GM12878 (cell line): Measurements from ENCODE around the gene IGIP. TPM values are rescaled to one million over a fixed set of nuclear protein-coding genes. Genes with fewer than 3 reads are reported as not detected.

Source experiments
- ATAC-seq: fragments of 200-7000 bp; cut with Tn5 transposase; 3 replicates; pipeline ENCODE4 v1.9.1; 2020; ENCODE audit warnings: mild to moderate bottlenecking, moderate library complexity
- BruUV-seq: library from RNA; stranded (reverse); fragments of 400-500 nt; replicated peaks from 2 replicates; lab custom pipeline; 2021; lab: Mats Ljungman, UMichigan
- CTCF ChIA-PET: fragments of 300-600 bp; sonication (Branson Sonifier 250); formaldehyde crosslinking; extraction: SDS; loops from one replicate; lab custom pipeline; 2021; ENCODE audit warnings: inconsistent platforms; lab: Yijun Ruan, JAX
- POLR2A ChIA-PET: fragments of 350-600 bp; formaldehyde crosslinking; extraction: SDS; loops from one replicate; lab custom pipeline; 2021; ENCODE audit warnings: inconsistent platforms; lab: Charles Lee
- RAD21 ChIA-PET: fragments of 300-600 bp; sonication (Branson Sonifier 250); formaldehyde crosslinking; loops from one replicate; lab custom pipeline; 2023; ENCODE audit warnings: antibody characterized with exemption; ENCODE audit not compliant: unreplicated experiment; lab: Charles Lee
- SMC1A ChIA-PET: fragments of 300-600 bp; sonication (Branson Sonifier 250); formaldehyde crosslinking; loops from one replicate; lab custom pipeline; 2023; ENCODE audit not compliant: unreplicated experiment, uncharacterized antibody; lab: Charles Lee
- DNase-seq: peaks from one replicate; pipeline ENCODE4 v3.0.0-alpha.2; 2011; ENCODE audit warnings: low read depth, low spot score
- FAIRE-seq: peaks from 3 replicates; lab custom pipeline; 2011; peaks lifted over from hg19 to GRCh38; lab: Jason Lieb, UNC
- H2AFZ ChIP-seq: 2 replicates; pipeline ENCODE4 v1.6.0; 2011; ENCODE audit warnings: low read depth, low read length, control low read depth; ENCODE audit not compliant: control insufficient read depth
- H3K27ac ChIP-seq: 2 replicates; pipeline ENCODE4 v1.5.1; 2011; ENCODE audit warnings: control low read depth; ENCODE audit not compliant: control insufficient read depth, insufficient read depth
- H3K27me3 ChIP-seq, 2 experiments: replicated peaks in 1 of 2; 2 replicates each; pipeline versions ENCODE4 v1.6.0 to v1.6.1; 2011; ENCODE audit warnings: low read length in 1 of 2; ENCODE audit not compliant: control insufficient read depth in 2 of 2, insufficient read depth in 2 of 2
- H3K36me3 ChIP-seq, 2 experiments: 2 replicates each; pipeline ENCODE4 v1.5.1; 2011; ENCODE audit warnings: low read length in 1 of 2; ENCODE audit not compliant: control insufficient read depth in 2 of 2, insufficient read depth in 2 of 2
- H3K4me1 ChIP-seq: 2 replicates; pipeline ENCODE4 v1.6.1; 2011; ENCODE audit warnings: mild to moderate bottlenecking, low read length, moderate library complexity, mixed read lengths; ENCODE audit not compliant: control insufficient read depth, insufficient read depth
- H3K4me2 ChIP-seq: 2 replicates; pipeline ENCODE4 v1.6.0; 2011; ENCODE audit warnings: control low read depth; ENCODE audit not compliant: control insufficient read depth, insufficient read depth
- H3K4me3 ChIP-seq: fragments of 200-600 bp; sonication (generic); 2 replicates; pipeline ENCODE4 v1.5.1; 2016
- H3K79me2 ChIP-seq: 2 replicates; pipeline ENCODE4 v1.6.0; 2011; ENCODE audit warnings: low read length; ENCODE audit not compliant: control insufficient read depth, insufficient read depth
- H3K9ac ChIP-seq: 2 replicates; pipeline ENCODE4 v1.8.0; 2011; ENCODE audit warnings: low read length, control low read depth, mixed read lengths; ENCODE audit not compliant: control insufficient read depth, insufficient read depth
- H3K9me3 ChIP-seq: replicated peaks from 3 replicates; pipeline ENCODE4 v1.5.1; 2011; ENCODE audit warnings: mild to moderate bottlenecking, low read length; ENCODE audit not compliant: control insufficient read depth, insufficient read depth
- H4K20me1 ChIP-seq: 2 replicates; pipeline ENCODE4 v1.6.0; 2011; ENCODE audit not compliant: control insufficient read depth, insufficient read depth
- ASH2L ChIP-seq: fragments of 300-600, 200-600 bp; sonication (generic); IDR thresholded peaks from 2 replicates; pipeline ENCODE4 v1.6.1; 2017; ENCODE audit warnings: low read depth, mild to moderate bottlenecking, borderline replicate concordance
- ATF7 ChIP-seq: fragments of 450-650 bp; IDR thresholded peaks from 2 replicates; pipeline ENCODE4 v1.6.1; 2016; ENCODE audit warnings: low read depth, mild to moderate bottlenecking
- BRCA1 ChIP-seq: IDR thresholded peaks from 2 replicates; pipeline ENCODE4 v1.6.1; 2011; ENCODE audit warnings: low read depth, low read length, improper control_type of control experiment
- FOXK2 ChIP-seq: fragments of 450-650 bp; IDR thresholded peaks from 2 replicates; pipeline ENCODE4 v1.6.1; 2017; ENCODE audit warnings: mild to moderate bottlenecking, moderate library complexity
- HDAC6 ChIP-seq: fragments of 200-600 bp; sonication (generic); IDR thresholded peaks from one replicate; pipeline ENCODE4 v1.8.0; 2017; ENCODE audit warnings: antibody characterized with exemption; ENCODE audit not compliant: unreplicated experiment
- HDGF ChIP-seq: fragments of 450-650 bp; IDR thresholded peaks from 2 replicates; pipeline ENCODE4 v1.6.1; 2016; ENCODE audit warnings: antibody characterized with exemption
- KDM1A ChIP-seq: fragments of 200-600 bp; sonication (generic); IDR thresholded peaks from 2 replicates; pipeline ENCODE4 v1.6.1; 2016; ENCODE audit warnings: borderline replicate concordance
- NR2C1 ChIP-seq: fragments of 450-650 bp; IDR thresholded peaks from 2 replicates; pipeline ENCODE4 v1.6.1; 2017; ENCODE audit warnings: antibody characterized with exemption, mild to moderate bottlenecking, moderate library complexity
- POLR2AphosphoS2 ChIP-seq: IDR thresholded peaks from 2 replicates; pipeline ENCODE4 v1.6.1; 2011; ENCODE audit warnings: low read depth, mild to moderate bottlenecking, low read length, improper control_type of control experiment, moderate library complexity
- POU2F2 ChIP-seq: IDR thresholded peaks from 3 replicates; pipeline ENCODE4 v1.6.1; 2011; ENCODE audit warnings: low read depth, mild to moderate bottlenecking, low read length, borderline replicate concordance
- RB1 ChIP-seq: fragments of 450-650 bp; formaldehyde crosslinking; IDR thresholded peaks from 2 replicates; pipeline ENCODE4 v1.6.1; 2017; ENCODE audit warnings: mild to moderate bottlenecking, borderline replicate concordance
- RCOR1 ChIP-seq: conservative IDR thresholded peaks from 2 replicates; pipeline ENCODE4 v1.6.1; 2012; ENCODE audit warnings: low read depth, low read length, improper control_type of control experiment
- RELA ChIP-seq: fragments of 450-650 bp; IDR thresholded peaks from 2 replicates; pipeline ENCODE4 v1.8.0; 2014; ENCODE audit warnings: borderline replicate concordance; ENCODE audit not compliant: partially characterized antibody
- SPI1 ChIP-seq: IDR thresholded peaks from 2 replicates; pipeline ENCODE4 v1.6.1; 2011; ENCODE audit warnings: low read depth, mild to moderate bottlenecking, low read length, moderate library complexity, borderline replicate concordance; ENCODE audit not compliant: insufficient read depth
- WGBS: methylation state at CpG from one replicate; pipeline ENCODE4 v1.1.6; 2016; ENCODE audit warnings: low lambda C conversion rate; ENCODE audit not compliant: insufficient replicate concordance, insufficient coverage; ENCODE audit errors: missing lambda C conversion rate; 5-methylcytosine and 5-hydroxymethylcytosine counted together
- in situ Hi-C: fragments of 300-500 bp; cut with MboI; formaldehyde crosslinking; loops from 9 replicates; pipeline ENCODE4 v1.14.3; 2018; ENCODE audit warnings: mixed read lengths
- intact Hi-C: fragments of 100-400 bp; cut with micrococcal nuclease; formaldehyde crosslinking; loops from one replicate; pipeline ENCODE4 v1.14.2; 2022; ENCODE audit not compliant: unreplicated experiment
- polyA plus RNA-seq, 11 experiments: library from polyadenylated mRNA; depleted of rRNA in 4 of 11; unstranded in 6 of 11; stranded (reverse) in 5 of 11; fragments of >200 nt; fragmentation: Nextera tagmentation in 4 of 11; fragmentation: Illumina TruSeq in 1 of 11; extraction: Ambion mirVana in 4 of 11; extraction: Trizol in 1 of 11; gene quantifications; 1 replicate in 1 of 11; 2 replicates in 10 of 11; pipeline versions ENCODE4 v1.2.1 to v1.2.3, GENCODE V29; 2011 to 2016; ENCODE audit warnings: inconsistent platforms in 2 of 11, missing spikeins in 2 of 11, low read depth in 1 of 11
- total RNA-seq, 4 experiments: library from RNA; depleted of rRNA in 3 of 4; stranded (reverse); fragments of >200 nt in 3 of 4; fragmentation: Illumina TruSeq in 1 of 4; extraction: Trizol in 1 of 4; gene quantifications; 2 replicates each; pipeline versions ENCODE4 v1.2.1 to v1.2.3, GENCODE V29; 2013 to 2021
- TF ChIP-seq, protein P1 (sequence below): IDR thresholded peaks from 2 replicates; pipeline ENCODE4 v1.6.1; 2012; ENCODE audit warnings: low read depth, low read length, improper control_type of control experiment
- TF ChIP-seq, protein P2 (sequence below): fragments of 450-650 bp; IDR thresholded peaks from 2 replicates; pipeline ENCODE4 v1.6.1; 2014; ENCODE audit warnings: mild to moderate bottlenecking
- TF ChIP-seq, protein P3 (sequence below): IDR thresholded peaks from 2 replicates; pipeline ENCODE4 v1.6.1; 2011; ENCODE audit warnings: low read depth, mild to moderate bottlenecking, low read length, moderate library complexity, borderline replicate concordance; ENCODE audit errors: extremely low read depth

IGIP gene
- total and polyA plus RNA-seq, 10 of the 15 experiments (the other 5 are each of a cell fraction or from before 2014, with no cell fraction given), result 0.58 to 3.3 (median 1.9) TPM

DNA sequence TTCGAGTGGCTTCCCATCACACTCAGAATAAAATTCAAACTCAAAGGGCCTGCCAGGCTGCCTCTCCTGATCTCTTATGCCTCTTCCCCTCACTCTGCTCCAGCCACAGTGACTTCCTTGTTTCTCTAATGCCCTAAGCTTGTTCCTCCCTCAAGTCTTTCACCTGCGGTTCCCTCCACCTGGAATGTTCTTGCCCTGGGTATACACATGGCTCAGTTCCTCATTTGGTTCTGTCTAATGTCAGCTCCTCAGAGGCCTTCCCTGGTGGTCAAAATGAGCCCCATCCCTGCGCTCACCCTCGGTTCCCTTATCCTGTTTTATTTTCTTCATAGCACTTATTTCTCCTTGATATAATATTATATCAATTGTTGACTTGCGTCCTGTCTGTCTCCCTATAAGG lies 36.5 kb downstream of the IGIP start:
- no TSS peak for BruUV-seq
- Histone ChIP-seq H3K36me3 (no peaks in the 10 kb centered on the region), H3K4me3 (no peak overlapping the region), H3K4me1 (peaks cover 5% of the 10 kb centered on the region), H3K4me2 (no peak overlapping the region), H3K79me2 (no peaks in the 10 kb centered on the region), H3K9me3 (no peaks in the 10 kb centered on the region), H3K9ac (no peak overlapping the region), H3K27me3 (no peaks in the 10 kb centered on the region; a peak in 1 of 4 replicates), H3K27ac (no peak overlapping the region), H2AFZ (no peak overlapping the region), H4K20me1 (no peaks in the 10 kb centered on the region)
- intact Hi-C loops, result no loop called here
- CTCF ChIA-PET, result interaction anchor here (0.6 to 1.5 kb wide), 3 partner anchors 19 to 88 kb away, joined by 3 to 4 read pairs (median 3); no protein-coding TSS in a partner anchor
- TF ChIP-seq NR2C1 (no peak), SPI1 (peak; percentile 44; the same call in 1 of the 2 replicates)
- WGBS, result 73% methylated on average over 5 of the region's 5 CpGs
- no peak for ATAC-seq
- in situ Hi-C loops, result no loop called here
- FAIRE-seq, result no peak
- POLR2A ChIA-PET, result interaction anchor here (0.6 to 0.7 kb wide), 2 partner anchors 121 to 252 kb away, joined by 3 read pairs; no protein-coding TSS in a partner anchor
- no peak for DNase-seq
- SMC1A ChIA-PET, result interaction anchor here (0.8 kb wide), 1 partner anchor 9 kb away, joined by 3 read pairs; no protein-coding TSS in a partner anchor
- RAD21 ChIA-PET, result no interaction called here

DNA sequence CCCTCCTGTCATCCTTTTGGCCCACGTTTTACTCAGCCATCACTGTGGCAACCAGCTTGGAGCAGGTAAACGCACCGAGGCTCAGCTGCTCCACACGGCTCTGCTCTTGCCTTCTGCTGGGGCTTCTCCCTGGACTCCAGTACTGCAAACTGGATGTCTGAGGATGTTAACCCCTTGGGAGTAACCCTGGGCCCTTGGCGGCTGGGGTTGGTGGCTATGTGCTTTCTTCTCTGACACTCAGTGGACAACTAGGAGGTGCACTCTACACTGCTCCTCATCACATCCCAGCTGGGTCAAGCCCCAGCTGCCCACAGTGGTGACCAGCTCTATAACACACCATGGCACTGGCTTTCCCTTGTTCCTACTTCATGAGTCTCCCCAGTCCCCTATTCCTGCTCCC lies 37.0 kb downstream of the IGIP start:
- no peak for ATAC-seq
- H3K4me2 ChIP-seq, result no peak overlapping the region
- RAD21 ChIA-PET, result no interaction called here
- no peaks in the 10 kb centered on the region; a peak in 1 of 4 replicates for H3K27me3 ChIP-seq
- no peaks in the 10 kb centered on the region for H3K36me3 ChIP-seq
- peaks cover 5% of the 10 kb centered on the region for H3K4me1 ChIP-seq
- H2AFZ ChIP-seq, result no peak overlapping the region
- TF ChIP-seq FOXK2 (no peak), KDM1A (no peak), HDAC6 (no peak), POLR2AphosphoS2 (no peak), ATF7 (no peak), HDGF (no peak), BRCA1 (no peak), ASH2L (no peak), RELA (no peak), RCOR1 (no peak), POU2F2 (no peak), RB1 (no peak)
- TF ChIP-seq, protein P1, sequence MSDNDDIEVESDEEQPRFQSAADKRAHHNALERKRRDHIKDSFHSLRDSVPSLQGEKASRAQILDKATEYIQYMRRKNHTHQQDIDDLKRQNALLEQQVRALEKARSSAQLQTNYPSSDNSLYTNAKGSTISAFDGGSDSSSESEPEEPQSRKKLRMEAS, result no peak
- TF ChIP-seq, protein P2, sequence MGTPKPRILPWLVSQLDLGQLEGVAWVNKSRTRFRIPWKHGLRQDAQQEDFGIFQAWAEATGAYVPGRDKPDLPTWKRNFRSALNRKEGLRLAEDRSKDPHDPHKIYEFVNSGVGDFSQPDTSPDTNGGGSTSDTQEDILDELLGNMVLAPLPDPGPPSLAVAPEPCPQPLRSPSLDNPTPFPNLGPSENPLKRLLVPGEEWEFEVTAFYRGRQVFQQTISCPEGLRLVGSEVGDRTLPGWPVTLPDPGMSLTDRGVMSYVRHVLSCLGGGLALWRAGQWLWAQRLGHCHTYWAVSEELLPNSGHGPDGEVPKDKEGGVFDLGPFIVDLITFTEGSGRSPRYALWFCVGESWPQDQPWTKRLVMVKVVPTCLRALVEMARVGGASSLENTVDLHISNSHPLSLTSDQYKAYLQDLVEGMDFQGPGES, result no peak
- TF ChIP-seq, protein P3, sequence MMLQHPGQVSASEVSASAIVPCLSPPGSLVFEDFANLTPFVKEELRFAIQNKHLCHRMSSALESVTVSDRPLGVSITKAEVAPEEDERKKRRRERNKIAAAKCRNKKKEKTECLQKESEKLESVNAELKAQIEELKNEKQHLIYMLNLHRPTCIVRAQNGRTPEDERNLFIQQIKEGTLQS, result no peak
- DNase-seq, result no peak
- WGBS, result 77% methylated on average over 5 of the region's 5 CpGs
- no peak overlapping the region for H3K27ac ChIP-seq
- no peak for FAIRE-seq
- H4K20me1 ChIP-seq, result no peaks in the 10 kb centered on the region
- CTCF ChIA-PET, result interaction anchor here (1.0 to 1.5 kb wide), 2 partner anchors 19 to 89 kb away, joined by 3 to 4 read pairs; no protein-coding TSS in a partner anchor
- H3K4me3 ChIP-seq, result no peak overlapping the region
- in situ Hi-C loops (no loop called here), intact Hi-C loops (no loop called here)
- BruUV-seq, result no TSS peak
- SMC1A ChIA-PET, result interaction anchor here (0.8 kb wide), 1 partner anchor 10 kb away, joined by 3 read pairs; no protein-coding TSS in a partner anchor
- H3K9ac ChIP-seq, result no peak overlapping the region
- H3K9me3 ChIP-seq, result no peaks in the 10 kb centered on the region
- POLR2A ChIA-PET, result no interaction called here
- no peaks in the 10 kb centered on the region for H3K79me2 ChIP-seq
